ENCODE measurements around the gene CLASRP.

The CLASRP gene

DNA sequence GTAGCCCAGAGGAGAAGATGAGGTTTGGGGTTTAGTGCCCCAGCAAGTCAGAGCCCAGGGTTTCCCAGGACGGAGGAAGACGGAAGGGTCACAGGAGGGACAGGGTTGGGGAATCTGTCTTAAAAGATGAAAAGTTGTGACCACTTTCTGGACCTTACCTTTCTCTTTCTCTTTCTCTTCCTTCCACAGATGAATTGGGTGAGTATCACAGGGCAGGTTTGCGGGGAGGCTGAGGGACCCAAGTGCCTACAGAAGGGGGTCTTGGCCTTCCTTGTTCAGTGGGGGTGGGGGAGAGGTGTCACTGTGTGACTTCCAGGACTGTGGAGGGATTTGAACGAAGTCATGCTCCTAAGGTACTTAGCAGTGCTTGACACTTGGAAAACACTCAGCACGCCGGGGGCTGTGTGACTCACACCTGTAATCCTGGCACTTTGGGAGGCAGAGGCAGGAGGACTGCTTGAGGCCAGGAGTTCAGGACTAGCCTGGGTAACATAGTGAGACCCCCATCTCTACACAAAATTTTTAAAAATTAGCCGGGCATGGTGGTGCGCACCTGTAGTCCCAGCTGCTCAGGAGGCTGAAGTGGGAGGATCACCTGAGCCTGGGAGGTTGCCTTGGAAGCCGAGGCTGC, 29.1 kb upstream of the CLASRP start:
- H3K79me2 ChIP-seq (ENCODE audit: low read length) = peaks cover 30% of the 10 kb centered on the region

DNA sequence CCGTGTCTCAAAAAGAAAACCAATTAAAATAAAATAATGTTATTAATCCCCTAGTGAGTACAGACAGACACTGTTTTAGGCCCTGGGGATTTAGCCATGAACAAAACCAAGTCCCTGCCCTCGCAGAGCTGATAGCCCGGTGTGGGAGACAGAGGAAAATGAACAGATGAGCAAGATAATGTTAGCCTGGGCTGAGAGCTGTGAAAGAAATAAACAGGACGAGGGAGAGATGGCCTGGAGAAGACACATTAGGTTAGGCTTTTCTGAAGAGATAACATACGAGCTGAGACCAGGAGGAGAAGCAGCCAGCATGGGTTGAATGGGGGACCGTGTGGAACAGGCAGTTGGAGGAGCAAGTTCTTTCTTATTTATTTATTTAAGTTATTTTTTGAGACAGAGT, 28.5 kb upstream of the CLASRP start:
- peaks cover 8% of the 10 kb centered on the region for H3K4me1 ChIP-seq (ENCODE audit: low read length)
- no peaks in the 10 kb centered on the region for H3K27me3 ChIP-seq (ENCODE audit: low read depth, low read length)
- peaks cover 5% of the 10 kb centered on the region; the same call in 1 of the 2 replicates for H4K20me1 ChIP-seq (ENCODE audit: insufficient read depth, low read length)
- no peaks in the 10 kb centered on the region for H3K9me3 ChIP-seq (ENCODE audit: insufficient read depth, low read length)
- H3K4me3 ChIP-seq (ENCODE audit: low read length) = no peak overlapping the region
- H3K79me2 ChIP-seq (ENCODE audit: low read length) = peaks cover 29% of the 10 kb centered on the region
- TF ChIP-seq, protein P1, sequence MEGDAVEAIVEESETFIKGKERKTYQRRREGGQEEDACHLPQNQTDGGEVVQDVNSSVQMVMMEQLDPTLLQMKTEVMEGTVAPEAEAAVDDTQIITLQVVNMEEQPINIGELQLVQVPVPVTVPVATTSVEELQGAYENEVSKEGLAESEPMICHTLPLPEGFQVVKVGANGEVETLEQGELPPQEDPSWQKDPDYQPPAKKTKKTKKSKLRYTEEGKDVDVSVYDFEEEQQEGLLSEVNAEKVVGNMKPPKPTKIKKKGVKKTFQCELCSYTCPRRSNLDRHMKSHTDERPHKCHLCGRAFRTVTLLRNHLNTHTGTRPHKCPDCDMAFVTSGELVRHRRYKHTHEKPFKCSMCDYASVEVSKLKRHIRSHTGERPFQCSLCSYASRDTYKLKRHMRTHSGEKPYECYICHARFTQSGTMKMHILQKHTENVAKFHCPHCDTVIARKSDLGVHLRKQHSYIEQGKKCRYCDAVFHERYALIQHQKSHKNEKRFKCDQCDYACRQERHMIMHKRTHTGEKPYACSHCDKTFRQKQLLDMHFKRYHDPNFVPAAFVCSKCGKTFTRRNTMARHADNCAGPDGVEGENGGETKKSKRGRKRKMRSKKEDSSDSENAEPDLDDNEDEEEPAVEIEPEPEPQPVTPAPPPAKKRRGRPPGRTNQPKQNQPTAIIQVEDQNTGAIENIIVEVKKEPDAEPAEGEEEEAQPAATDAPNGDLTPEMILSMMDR (IDR thresholded peaks at IDR 0.05; ENCODE audit: low read depth, low read length) = no peak
- TF ChIP-seq EZH2phosphoT487 (IDR thresholded peaks at IDR 0.05; ENCODE audit: low read depth) = no peak
- H3K36me3 ChIP-seq (replicated peaks; ENCODE audit: low read depth, low read length) = peaks cover 50% of the 10 kb centered on the region
- no peak overlapping the region for H3K9ac ChIP-seq (ENCODE audit: low read length)
- no peak overlapping the region for H2AFZ ChIP-seq (ENCODE audit: low read depth, low read length)
- no peak overlapping the region for H3K4me2 ChIP-seq (ENCODE audit: low read length)
- H3K27ac ChIP-seq (ENCODE audit: low read length) = no peak overlapping the region

More for the DNA sequence above, 29.1 kb upstream of the CLASRP start:
- no peak overlapping the region for H3K27ac ChIP-seq (ENCODE audit: low read length)
- peaks cover 5% of the 10 kb centered on the region; the same call in 1 of the 2 replicates for H4K20me1 ChIP-seq (ENCODE audit: insufficient read depth, low read length)
- no peak overlapping the region for H3K4me3 ChIP-seq (ENCODE audit: low read length)
- H3K36me3 ChIP-seq (replicated peaks; ENCODE audit: low read depth, low read length) = peaks cover 49% of the 10 kb centered on the region
- no peak overlapping the region for H3K9ac ChIP-seq (ENCODE audit: low read length)
- peaks cover 5% of the 10 kb centered on the region for H3K4me1 ChIP-seq (ENCODE audit: low read length)
- no peaks in the 10 kb centered on the region for H3K9me3 ChIP-seq (ENCODE audit: insufficient read depth, low read length)
- no peak overlapping the region for H2AFZ ChIP-seq (ENCODE audit: low read depth, low read length)
- no peak for TF ChIP-seq EZH2phosphoT487 (IDR thresholded peaks at IDR 0.05; ENCODE audit: low read depth)
- TF ChIP-seq, protein P1 (IDR thresholded peaks at IDR 0.05; ENCODE audit: low read depth, low read length) = no peak
- no peaks in the 10 kb centered on the region for H3K27me3 ChIP-seq (ENCODE audit: low read depth, low read length)
- no peak overlapping the region for H3K4me2 ChIP-seq (ENCODE audit: low read length)

DNA sequence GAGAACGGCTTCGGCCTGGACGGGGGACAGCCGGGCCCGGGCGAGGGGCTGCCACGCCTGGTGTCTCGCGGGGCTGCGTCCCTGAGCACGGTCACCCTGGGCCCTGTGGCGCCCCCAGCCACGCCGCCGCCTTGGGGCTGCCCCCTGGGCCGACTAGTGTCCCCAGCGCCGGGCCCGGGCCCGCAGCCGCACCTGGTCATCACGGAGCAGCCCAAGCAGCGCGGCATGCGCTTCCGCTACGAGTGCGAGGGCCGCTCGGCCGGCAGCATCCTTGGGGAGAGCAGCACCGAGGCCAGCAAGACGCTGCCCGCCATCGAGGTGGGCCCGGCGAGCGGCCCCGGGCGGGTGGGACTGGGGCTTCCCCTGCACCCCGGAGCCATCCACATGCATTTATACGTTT, 26.9 kb upstream of the CLASRP start:
- H3K79me2 ChIP-seq (ENCODE audit: low read length) = peaks cover 17% of the 10 kb centered on the region
- TF ChIP-seq, protein P1 (IDR thresholded peaks at IDR 0.05; ENCODE audit: low read depth, low read length) = no peak
- no peak for TF ChIP-seq EZH2phosphoT487 (IDR thresholded peaks at IDR 0.05; ENCODE audit: low read depth)
- no peak overlapping the region for H3K27ac ChIP-seq (ENCODE audit: low read length)
- H3K9ac ChIP-seq (ENCODE audit: low read length) = no peak overlapping the region
- no peaks in the 10 kb centered on the region for H3K9me3 ChIP-seq (ENCODE audit: insufficient read depth, low read length)
- peaks cover 43% of the 10 kb centered on the region for H3K36me3 ChIP-seq (replicated peaks; ENCODE audit: low read depth, low read length)
- peaks cover 4% of the 10 kb centered on the region; the same call in 1 of the 2 replicates for H4K20me1 ChIP-seq (ENCODE audit: insufficient read depth, low read length)
- H3K4me3 ChIP-seq (ENCODE audit: low read length) = no peak overlapping the region
- no peak overlapping the region for H2AFZ ChIP-seq (ENCODE audit: low read depth, low read length)
- H3K27me3 ChIP-seq (ENCODE audit: low read depth, low read length) = no peaks in the 10 kb centered on the region
- H3K4me1 ChIP-seq (ENCODE audit: low read length) = peaks cover 23% of the 10 kb centered on the region
- H3K4me2 ChIP-seq (ENCODE audit: low read length) = no peak overlapping the region

DNA sequence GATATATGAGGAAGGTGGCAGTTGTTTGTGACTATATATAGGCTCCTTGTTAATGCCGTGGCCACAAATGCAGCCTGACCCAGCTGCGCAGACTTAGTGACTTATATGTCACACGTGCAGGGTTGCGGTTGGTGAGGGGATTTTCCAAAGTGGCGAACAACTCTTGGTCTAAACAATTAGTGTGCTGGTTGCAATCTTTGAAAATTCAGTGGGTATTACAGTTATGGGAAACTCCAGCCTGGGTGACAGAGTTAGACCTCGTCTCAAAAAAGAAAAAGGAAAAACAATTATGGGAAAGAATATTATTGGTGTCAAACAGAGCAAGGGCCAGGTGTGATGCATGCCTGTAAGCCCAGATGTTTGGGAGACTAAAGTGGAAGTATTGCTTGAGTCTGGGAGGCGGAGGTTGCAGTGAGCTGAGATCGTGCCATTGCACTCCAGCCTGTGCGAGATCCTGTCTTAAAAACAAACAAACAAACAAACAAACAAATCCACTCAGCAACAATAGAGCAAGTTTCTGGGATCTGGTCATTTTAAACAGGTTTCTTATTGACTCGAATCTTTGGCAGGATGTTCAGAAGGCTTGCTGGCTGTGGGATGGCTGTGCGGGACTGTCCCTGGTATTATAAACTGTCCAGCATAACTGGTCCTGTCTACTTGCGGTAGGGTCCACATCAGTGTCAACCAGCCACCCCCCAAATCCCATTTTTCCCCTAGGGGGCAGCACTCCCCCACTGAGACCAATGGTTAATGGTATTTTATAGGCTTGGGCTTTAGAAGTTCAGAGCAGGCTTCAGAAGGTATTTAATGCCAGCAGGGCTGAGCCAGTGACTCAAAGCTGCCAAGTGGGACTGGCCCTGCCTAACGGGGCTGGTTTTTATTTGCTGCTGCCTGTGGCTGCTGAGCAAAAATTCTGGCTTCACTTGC, 22.2 kb upstream of the CLASRP start:
- H3K4me3 ChIP-seq (ENCODE audit: low read length) = peak overlapping the region; percentile 63
- H3K9ac ChIP-seq (ENCODE audit: low read length) = peak overlapping the region; percentile 59
- peaks cover 29% of the 10 kb centered on the region for H3K4me1 ChIP-seq (ENCODE audit: low read length)
- peak overlapping the region; percentile 93 for H3K27ac ChIP-seq (ENCODE audit: low read length)
- H3K79me2 ChIP-seq (ENCODE audit: low read length) = peaks cover 15% of the 10 kb centered on the region; the same call in 1 of the 2 replicates
- H3K27me3 ChIP-seq (ENCODE audit: low read depth, low read length) = no peaks in the 10 kb centered on the region
- H3K36me3 ChIP-seq (replicated peaks; ENCODE audit: low read depth, low read length) = peaks cover 35% of the 10 kb centered on the region
- peak overlapping the region; percentile 86 for H3K4me2 ChIP-seq (ENCODE audit: low read length)
- no peaks in the 10 kb centered on the region for H3K9me3 ChIP-seq (ENCODE audit: insufficient read depth, low read length)
- H2AFZ ChIP-seq (ENCODE audit: low read depth, low read length) = no peak overlapping the region
- TF ChIP-seq EZH2phosphoT487 (IDR thresholded peaks at IDR 0.05; ENCODE audit: low read depth) = no peak
- TF ChIP-seq, protein P1 (IDR thresholded peaks at IDR 0.05; ENCODE audit: low read depth, low read length) = peak; percentile 92
- H4K20me1 ChIP-seq (ENCODE audit: insufficient read depth, low read length) = no peaks in the 10 kb centered on the region
